Ecto neural progenitor cell (in vitro differentiated cells): ENCODE results near the gene RARS1.

Experiments
- DNase-seq: peaks from one replicate; pipeline ENCODE4 v3.0.0-alpha.2; 2018; ENCODE audit warnings: low spot score

The RARS1 gene

DNA sequence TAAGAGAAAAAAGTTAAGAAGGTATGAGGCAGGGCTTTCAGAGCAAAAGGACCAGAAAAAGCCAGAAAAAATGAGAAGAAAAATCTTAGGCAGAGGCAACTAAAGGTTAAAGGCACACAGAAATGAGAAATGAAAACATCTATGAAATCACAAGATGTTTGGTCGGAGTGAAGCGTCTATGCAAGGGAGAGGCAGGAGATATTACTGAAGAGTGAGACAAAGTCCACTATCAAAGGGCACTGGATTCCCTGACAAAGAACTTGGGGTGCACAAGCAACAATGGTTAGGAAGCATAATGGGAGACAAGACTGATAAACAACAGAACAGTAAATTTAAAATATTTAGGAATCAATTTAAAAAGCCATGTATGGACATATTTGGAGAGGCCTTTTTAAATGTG lies 76.0 kb downstream of the RARS1 start:
- no peak for DNase-seq

DNA sequence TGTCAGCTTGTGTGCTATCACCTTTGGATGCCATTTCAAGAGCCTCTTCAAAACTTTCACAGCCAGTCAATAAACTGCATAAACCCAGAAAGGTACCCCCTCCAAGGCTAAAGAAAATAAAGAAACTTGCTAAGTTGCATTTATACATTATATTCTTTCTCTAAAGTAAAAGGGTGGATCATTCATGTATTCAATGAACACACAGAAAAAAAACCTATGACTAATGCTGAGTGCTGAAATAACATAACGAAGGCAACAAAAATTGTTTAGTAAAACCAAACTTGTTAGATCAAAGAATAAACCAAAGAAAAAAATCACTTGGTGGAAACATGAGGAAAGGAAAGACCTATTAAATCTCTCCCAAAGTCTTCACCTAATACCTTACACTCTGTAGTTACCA lies 77.7 kb downstream of the RARS1 start:
- DNase-seq = no peak

DNA sequence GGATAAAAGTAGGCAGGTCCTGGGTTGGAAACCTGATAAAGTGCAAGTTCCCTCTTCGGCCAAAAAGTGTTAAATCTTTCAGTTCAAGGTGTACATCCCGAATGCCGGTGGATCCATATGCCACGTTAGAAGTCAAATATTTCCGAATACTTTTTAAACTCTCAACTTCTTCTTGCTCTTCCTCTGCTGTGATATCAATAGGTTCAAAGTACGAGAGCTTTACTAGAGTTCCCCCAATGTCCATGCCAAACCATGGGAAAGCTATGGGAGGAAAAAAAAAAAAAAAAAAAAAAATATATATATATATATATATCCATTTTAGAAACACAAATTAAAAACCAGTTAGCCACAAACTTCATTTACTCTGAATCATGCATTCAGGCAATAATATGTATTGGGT lies 82.5 kb downstream of the RARS1 start:
- DNase-seq = no peak
